GM23248 (cell line): ENCODE measurements around the gene SHMT2. TPM values are rescaled to one million over a fixed set of nuclear protein-coding genes. Genes with fewer than 3 reads are reported as not detected.

Experiments
- DNase-seq: peaks from one replicate; pipeline ENCODE4 v3.0.0-alpha.2; 2015
- H2AFZ ChIP-seq: fragments of 200-600 bp; sonication (generic); 2 replicates; pipeline ENCODE4 v1.6.1; 2016; ENCODE audit warnings: antibody characterized with exemption
- H3F3A ChIP-seq: fragments of 200-600 bp; sonication (generic); 2 replicates; pipeline ENCODE4 v1.6.1; 2016; ENCODE audit warnings: mild to moderate bottlenecking, antibody characterized with exemption, mixed run types; ENCODE audit not compliant: insufficient read depth
- H3K27ac ChIP-seq: fragments of 200-600 bp; sonication (generic); 2 replicates; pipeline ENCODE4 v1.5.1; 2016; ENCODE audit warnings: mild to moderate bottlenecking
- H3K27me3 ChIP-seq: fragments of 200-600 bp; sonication (generic); replicated peaks from 2 replicates; pipeline ENCODE4 v1.6.1; 2016; ENCODE audit warnings: mild to moderate bottlenecking; ENCODE audit not compliant: insufficient read depth
- H3K36me3 ChIP-seq: fragments of 200-600 bp; sonication (generic); 2 replicates; pipeline ENCODE4 v1.6.1; 2016; ENCODE audit warnings: low read depth, mild to moderate bottlenecking
- H3K4me1 ChIP-seq: fragments of 200-600 bp; sonication (generic); 2 replicates; pipeline ENCODE4 v1.6.1; 2016; ENCODE audit warnings: mild to moderate bottlenecking; ENCODE audit not compliant: insufficient read depth
- H3K4me2 ChIP-seq: fragments of 200-600 bp; sonication (generic); one replicate; pipeline ENCODE4 v1.6.1; 2016; ENCODE audit warnings: mild to moderate bottlenecking; ENCODE audit not compliant: unreplicated experiment
- H3K4me3 ChIP-seq: fragments of 200-600 bp; sonication (generic); 2 replicates; pipeline ENCODE4 v1.5.1; 2016; ENCODE audit warnings: mild to moderate bottlenecking
- H3K79me2 ChIP-seq: fragments of 200-600 bp; sonication (generic); 2 replicates; pipeline ENCODE4 v1.6.1; 2016; ENCODE audit warnings: mild to moderate bottlenecking; ENCODE audit not compliant: insufficient read depth
- H3K9ac ChIP-seq: fragments of 200-600 bp; sonication (generic); 2 replicates; pipeline ENCODE4 v1.6.1; 2016; ENCODE audit warnings: mild to moderate bottlenecking
- H3K9me2 ChIP-seq: fragments of 200-600 bp; sonication (generic); 2 replicates; pipeline ENCODE4 v1.6.1; 2016; ENCODE audit warnings: mixed run types, mild to moderate bottlenecking, moderate library complexity; ENCODE audit not compliant: insufficient read depth
- H3K9me3 ChIP-seq: fragments of 200-600 bp; sonication (generic); one replicate; pipeline ENCODE4 v1.6.1; 2017; ENCODE audit warnings: low read depth
- H4K20me1 ChIP-seq: fragments of 200-600 bp; sonication (generic); 2 replicates; pipeline ENCODE4 v1.6.0; 2016; ENCODE audit not compliant: insufficient read depth
- EZH2 ChIP-seq: fragments of 200-600 bp; sonication (generic); IDR thresholded peaks from 2 replicates; pipeline ENCODE4 v1.6.1; 2018; ENCODE audit warnings: antibody characterized with exemption, mild to moderate bottlenecking; ENCODE audit not compliant: insufficient read depth, poor library complexity, severe bottlenecking
- EZH2phosphoT487 ChIP-seq: fragments of 200-600 bp; sonication (generic); IDR thresholded peaks from 2 replicates; pipeline ENCODE4 v1.6.1; 2018; ENCODE audit warnings: antibody characterized with exemption, moderate library complexity, mild to moderate bottlenecking, low read depth; ENCODE audit not compliant: insufficient read depth
- WGBS, 2 experiments: methylation state at CpG; one replicate each; pipeline ENCODE4 v1.1.6; 2015 to 2017; ENCODE audit warnings: low lambda C conversion rate in 2 of 2, low coverage in 1 of 2; ENCODE audit errors: missing lambda C conversion rate in 2 of 2; 5-methylcytosine and 5-hydroxymethylcytosine counted together
- in situ Hi-C: fragments of 300-500 bp; cut with MboI; formaldehyde crosslinking; loops from 2 replicates; pipeline ENCODE4 v1.15.0; 2020
- polyA plus RNA-seq: library from polyadenylated mRNA; unstranded; fragments of >200 nt; fragmentation: Nextera tagmentation; extraction: Ambion mirVana; gene quantifications from 2 replicates; pipeline ENCODE4 v1.2.1, GENCODE V29; 2016
- total RNA-seq: library from RNA; depleted of rRNA; stranded (reverse); fragments of >200 nt; shearing (Covaris generic); gene quantifications from 2 replicates; pipeline ENCODE4 v1.2.3, GENCODE V29; 2014

Gene SHMT2
- total and polyA plus RNA-seq, 2 experiments from 2014 or later = 184 to 341 TPM

- Histone ChIP-seq H3K27me3 (no peaks in the 10 kb centered on the region), H3K4me3 (no peak overlapping the region), H3K9me2 (no peaks in the 10 kb centered on the region), H2AFZ (no peak overlapping the region), H3K79me2 (no peaks in the 10 kb centered on the region), H3K36me3 (peaks cover 16% of the 10 kb centered on the region; the same call in 1 of the 2 replicates), H3K9me3 (no peaks in the 10 kb centered on the region), H3K27ac (peak overlapping the region; percentile 6; the same call in 1 of the 2 replicates), H3K9ac (no peak overlapping the region), H4K20me1 (no peaks in the 10 kb centered on the region), H3K4me2 (no peak overlapping the region), H3K4me1 (no peaks in the 10 kb centered on the region), H3F3A (peaks cover 65% of the 10 kb centered on the region)
- WGBS, 2 experiments = 15% methylated on average over 15 to 16 of the region's 16 CpGs
- TF ChIP-seq EZH2 (no peak), EZH2phosphoT487 (no peak)
- in situ Hi-C loops = no loop called here
- DNase-seq = peak; percentile 90
Measured at GRCh38 chr12:57213058-57213715, 16.3 kb upstream of the SHMT2 start.

DNA sequence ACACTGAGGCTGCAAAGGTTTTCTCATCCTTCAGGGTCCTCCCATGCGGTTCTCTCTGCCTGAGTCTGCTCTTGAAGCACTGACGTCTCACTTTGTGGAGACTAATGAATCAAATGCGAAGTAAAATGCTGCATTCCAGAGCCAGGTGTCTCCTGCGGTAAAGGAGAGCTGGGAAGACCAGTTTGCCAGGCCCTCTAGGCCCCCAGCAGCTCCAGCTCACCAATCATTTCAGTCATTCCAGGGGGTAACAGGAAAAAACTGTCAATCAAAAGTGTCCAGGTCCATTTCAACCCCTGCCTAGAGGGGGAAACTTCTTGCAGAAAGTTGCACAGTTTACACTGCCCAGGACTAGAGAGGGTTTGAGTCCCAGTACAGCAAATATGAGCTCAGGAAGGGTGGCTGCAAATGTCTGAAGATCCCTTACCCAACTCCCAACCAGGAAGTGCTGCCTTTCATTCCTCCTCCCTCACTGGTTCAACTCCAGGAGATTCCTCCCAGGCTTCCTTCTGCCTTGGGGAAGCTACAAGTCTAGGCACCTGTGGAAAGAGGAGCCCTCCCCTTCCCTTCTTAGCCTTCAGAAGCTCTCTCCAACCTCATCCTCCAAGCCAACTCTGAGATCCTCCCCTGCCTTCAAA, 15.6 kb upstream of the SHMT2 start:
- no peak overlapping the region for H3K4me3 ChIP-seq
- H3K27ac ChIP-seq = peak overlapping the region; percentile 6; the same call in 1 of the 2 replicates
- H3K9me3 ChIP-seq = no peaks in the 10 kb centered on the region
- no peaks in the 10 kb centered on the region for H4K20me1 ChIP-seq
- no peak overlapping the region for H3K4me2 ChIP-seq
- no peak overlapping the region for H3K9ac ChIP-seq
- no peaks in the 10 kb centered on the region for H3K27me3 ChIP-seq
- TF ChIP-seq EZH2phosphoT487 = no peak
- TF ChIP-seq EZH2 = no peak
- peaks cover 5% of the 10 kb centered on the region; the same call in 1 of the 2 replicates for H3K4me1 ChIP-seq
- 76 to 80% methylated on average over 4 of the region's 4 CpGs for WGBS, 2 experiments
- peaks cover 16% of the 10 kb centered on the region; the same call in 1 of the 2 replicates for H3K36me3 ChIP-seq
- DNase-seq = peak; percentile 32
- no peaks in the 10 kb centered on the region for H3K79me2 ChIP-seq
- H3K9me2 ChIP-seq = no peaks in the 10 kb centered on the region
- peaks cover 66% of the 10 kb centered on the region for H3F3A ChIP-seq
- in situ Hi-C loops = no loop called here
- no peak overlapping the region for H2AFZ ChIP-seq

- Histone ChIP-seq H3K27ac (no peak overlapping the region), H3K27me3 (no peaks in the 10 kb centered on the region), H4K20me1 (no peaks in the 10 kb centered on the region), H3F3A (peaks cover 62% of the 10 kb centered on the region), H3K4me1 (peaks cover 5% of the 10 kb centered on the region; the same call in 1 of the 2 replicates), H3K4me3 (no peak overlapping the region), H3K9ac (no peak overlapping the region), H3K9me2 (no peaks in the 10 kb centered on the region), H3K79me2 (no peaks in the 10 kb centered on the region), H3K4me2 (no peak overlapping the region), H3K36me3 (peaks cover 11% of the 10 kb centered on the region; the same call in 1 of the 2 replicates), H2AFZ (no peak overlapping the region), H3K9me3 (no peaks in the 10 kb centered on the region)
- 11 to 16% methylated on average over 12 to 14 of the region's 14 CpGs for WGBS, 2 experiments
- in situ Hi-C loops = no loop called here
- no peak for TF ChIP-seq EZH2
- TF ChIP-seq EZH2phosphoT487 = no peak
- DNase-seq = peak; percentile 75
Measured at GRCh38 chr12:57214398-57214781, 15.1 kb upstream of the SHMT2 start.

DNA sequence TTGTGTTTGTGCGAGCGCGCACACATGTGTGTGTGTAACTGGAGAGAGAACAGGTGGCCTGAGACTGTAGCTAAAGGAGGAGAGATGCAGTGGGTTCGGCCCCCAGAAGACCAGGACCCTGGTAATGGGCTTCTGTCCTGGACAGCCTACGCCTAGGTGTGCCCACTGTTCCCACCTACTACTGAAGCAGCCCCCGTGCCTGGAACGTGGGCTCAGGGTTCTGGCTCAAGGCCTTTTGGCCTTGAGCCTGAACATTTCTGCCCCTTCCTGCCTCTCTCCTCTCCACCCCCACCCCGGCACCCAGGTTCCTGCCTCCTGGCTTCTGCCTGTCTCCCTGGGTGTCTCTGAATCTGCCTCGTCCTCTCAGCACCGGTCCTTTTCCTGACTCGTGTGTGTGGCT, 14.4 kb upstream of the SHMT2 start:
- in situ Hi-C loops = no loop called here
- H3K9ac ChIP-seq = no peak overlapping the region
- no peak overlapping the region for H3K27ac ChIP-seq
- H2AFZ ChIP-seq = no peak overlapping the region
- peaks cover 5% of the 10 kb centered on the region; the same call in 1 of the 2 replicates for H3K4me1 ChIP-seq
- H3K27me3 ChIP-seq = no peaks in the 10 kb centered on the region
- no peak for TF ChIP-seq EZH2phosphoT487
- no peaks in the 10 kb centered on the region for H3K9me2 ChIP-seq
- peaks cover 56% of the 10 kb centered on the region for H3F3A ChIP-seq
- DNase-seq = no peak
- no peaks in the 10 kb centered on the region for H4K20me1 ChIP-seq
- 37 to 38% methylated on average over 11 of the region's 11 CpGs for WGBS, 2 experiments
- no peaks in the 10 kb centered on the region for H3K79me2 ChIP-seq
- peaks cover 5% of the 10 kb centered on the region; the same call in 1 of the 2 replicates for H3K36me3 ChIP-seq
- H3K4me2 ChIP-seq = no peak overlapping the region
- H3K9me3 ChIP-seq = no peaks in the 10 kb centered on the region
- H3K4me3 ChIP-seq = no peak overlapping the region
